ENCODE results near the gene EIPR1.

EIPR1 gene

DNA sequence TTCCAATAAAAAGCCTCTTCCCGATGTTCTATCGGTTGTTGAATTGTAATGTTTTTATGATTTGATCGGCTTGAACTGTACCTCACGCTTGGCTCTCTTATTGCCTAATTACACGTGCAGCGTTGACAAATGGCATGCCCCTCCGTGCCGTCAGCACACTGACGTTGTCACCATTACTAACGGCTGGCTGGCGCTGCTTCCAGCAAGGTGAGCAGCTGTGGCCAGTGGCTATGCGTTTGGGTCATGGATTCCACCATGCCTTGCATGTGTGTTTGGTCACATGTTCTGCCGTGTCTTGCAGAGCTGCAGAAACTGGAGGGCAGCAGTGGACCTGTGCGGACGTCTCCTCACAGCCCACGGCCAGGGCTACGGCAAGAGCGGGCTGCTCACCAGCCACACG is 44.0 kb upstream of the EIPR1 start:
- no peak for TF ChIP-seq ZFX (IDR thresholded peaks at IDR 0.05)
- TF ChIP-seq, protein P1, sequence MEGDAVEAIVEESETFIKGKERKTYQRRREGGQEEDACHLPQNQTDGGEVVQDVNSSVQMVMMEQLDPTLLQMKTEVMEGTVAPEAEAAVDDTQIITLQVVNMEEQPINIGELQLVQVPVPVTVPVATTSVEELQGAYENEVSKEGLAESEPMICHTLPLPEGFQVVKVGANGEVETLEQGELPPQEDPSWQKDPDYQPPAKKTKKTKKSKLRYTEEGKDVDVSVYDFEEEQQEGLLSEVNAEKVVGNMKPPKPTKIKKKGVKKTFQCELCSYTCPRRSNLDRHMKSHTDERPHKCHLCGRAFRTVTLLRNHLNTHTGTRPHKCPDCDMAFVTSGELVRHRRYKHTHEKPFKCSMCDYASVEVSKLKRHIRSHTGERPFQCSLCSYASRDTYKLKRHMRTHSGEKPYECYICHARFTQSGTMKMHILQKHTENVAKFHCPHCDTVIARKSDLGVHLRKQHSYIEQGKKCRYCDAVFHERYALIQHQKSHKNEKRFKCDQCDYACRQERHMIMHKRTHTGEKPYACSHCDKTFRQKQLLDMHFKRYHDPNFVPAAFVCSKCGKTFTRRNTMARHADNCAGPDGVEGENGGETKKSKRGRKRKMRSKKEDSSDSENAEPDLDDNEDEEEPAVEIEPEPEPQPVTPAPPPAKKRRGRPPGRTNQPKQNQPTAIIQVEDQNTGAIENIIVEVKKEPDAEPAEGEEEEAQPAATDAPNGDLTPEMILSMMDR (conservative IDR thresholded peaks at IDR 0.05) = no peak
- H3K27ac ChIP-seq = no peak overlapping the region

DNA sequence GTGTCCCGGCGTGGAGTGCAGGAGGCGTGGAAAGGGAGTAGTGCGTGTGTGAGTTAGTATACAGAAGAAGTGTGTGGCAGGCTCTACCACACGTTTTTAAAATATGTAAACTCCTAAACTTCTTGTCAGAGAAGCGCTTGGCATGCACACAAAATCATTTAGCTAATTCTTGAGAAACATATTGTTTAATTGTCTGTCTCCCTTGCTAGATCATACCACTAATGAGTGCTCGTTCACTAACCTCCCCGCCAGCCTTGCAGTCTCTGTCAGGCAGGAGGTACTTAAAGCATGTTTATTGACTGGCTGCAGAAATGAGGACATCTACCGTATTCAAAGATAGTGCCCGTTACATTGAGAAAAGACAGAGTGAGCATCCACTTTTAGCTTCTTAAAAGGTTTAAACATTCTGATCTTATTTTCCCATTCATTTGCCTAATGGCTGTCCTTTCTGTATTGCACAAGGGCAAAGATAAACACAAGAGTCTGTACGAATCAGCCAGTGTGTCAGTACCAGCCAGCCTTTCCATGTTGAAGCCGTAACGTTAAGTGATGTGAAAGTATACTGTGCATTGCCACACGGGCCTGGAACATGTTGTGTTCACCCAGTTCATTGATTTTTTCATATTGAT is 43.3 kb upstream of the EIPR1 start:
- H3K27ac ChIP-seq = no peak overlapping the region

DNA sequence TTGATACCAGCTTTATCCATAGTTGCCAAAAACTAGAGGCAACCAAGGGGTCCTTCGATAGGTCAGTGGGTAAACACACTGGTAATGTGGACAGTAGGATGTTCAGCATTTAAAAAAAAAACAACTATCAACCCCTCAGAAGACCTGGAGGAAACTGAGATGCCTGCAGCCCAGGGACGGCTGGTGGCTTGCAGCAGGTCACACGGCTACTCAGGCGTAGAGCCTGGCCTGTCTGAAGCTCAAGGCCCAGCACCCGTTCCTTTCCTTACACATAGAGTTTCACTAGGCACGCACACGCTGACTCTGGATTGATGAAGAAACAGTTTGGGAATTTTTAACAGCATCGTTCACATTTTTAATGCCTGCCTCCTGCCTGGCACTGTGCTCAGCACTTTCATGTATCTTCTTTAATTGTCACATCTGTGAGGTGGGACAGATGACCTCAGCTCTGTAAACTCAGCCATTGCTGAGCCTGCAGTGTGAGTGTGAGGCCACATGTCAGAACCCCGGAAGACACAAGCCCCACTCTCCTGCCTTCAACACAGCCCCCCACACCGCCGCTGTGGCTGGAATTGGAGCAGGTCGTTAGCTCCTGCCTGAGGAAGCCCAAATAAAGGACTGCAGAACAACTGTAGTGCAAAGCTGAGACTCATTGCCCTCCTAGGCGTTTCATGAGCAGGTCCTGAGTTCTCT is 42.6 kb upstream of the EIPR1 start:
- no peak overlapping the region for H3K27ac ChIP-seq
- TF ChIP-seq, protein P1 (conservative IDR thresholded peaks at IDR 0.05) = no peak
- no peak for TF ChIP-seq ZFX (IDR thresholded peaks at IDR 0.05)

More for the DNA sequence above, 43.3 kb upstream of the EIPR1 start:
- TF ChIP-seq ZFX (IDR thresholded peaks at IDR 0.05) = no peak
- TF ChIP-seq, protein P1 (conservative IDR thresholded peaks at IDR 0.05) = no peak

- no peak for TF ChIP-seq ZFX (IDR thresholded peaks at IDR 0.05)
- TF ChIP-seq, protein P1 (conservative IDR thresholded peaks at IDR 0.05) = no peak
- H3K27ac ChIP-seq = no peak overlapping the region
Observed at GRCh38 chr2:3418766-3419404, 41.3 kb upstream of the EIPR1 start.

DNA sequence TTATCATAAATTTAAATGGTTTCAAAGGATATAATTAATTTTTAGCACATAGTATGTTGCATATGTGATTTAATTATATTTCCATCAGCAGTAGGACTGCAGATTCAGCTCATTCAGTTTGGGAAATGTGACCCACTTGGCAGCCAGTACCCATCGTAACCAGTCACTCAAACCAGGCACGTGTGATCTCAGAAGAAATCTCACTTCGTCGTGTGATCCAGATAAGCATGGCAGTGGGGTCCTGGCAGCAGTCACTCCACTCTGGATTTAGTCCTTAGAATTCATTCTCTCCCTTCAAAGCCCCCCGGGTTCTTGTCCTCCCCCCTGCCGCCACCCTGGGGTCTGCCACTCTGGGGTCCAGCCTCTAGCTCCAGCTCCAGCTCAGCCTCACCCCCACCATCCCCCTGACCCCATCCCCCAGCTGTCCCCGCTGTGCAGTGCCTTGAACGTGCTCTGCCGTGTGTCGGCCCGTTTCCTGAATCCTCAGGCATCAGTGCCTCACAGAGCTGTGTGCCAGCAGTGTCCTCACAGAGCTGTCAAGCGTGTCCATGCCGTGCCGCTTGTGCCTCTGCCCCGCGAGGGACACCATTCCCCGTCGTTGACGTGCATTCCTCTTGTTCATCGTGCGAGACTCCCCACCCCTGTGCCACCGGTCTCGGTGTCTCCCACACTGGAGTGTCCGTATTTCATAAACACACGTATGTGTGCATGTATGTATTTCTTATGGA is 36.7 kb upstream of the EIPR1 start:
- no peak overlapping the region for H3K27ac ChIP-seq
- TF ChIP-seq ZFX (IDR thresholded peaks at IDR 0.05) = no peak
- TF ChIP-seq, protein P1 (conservative IDR thresholded peaks at IDR 0.05) = no peak

DNA sequence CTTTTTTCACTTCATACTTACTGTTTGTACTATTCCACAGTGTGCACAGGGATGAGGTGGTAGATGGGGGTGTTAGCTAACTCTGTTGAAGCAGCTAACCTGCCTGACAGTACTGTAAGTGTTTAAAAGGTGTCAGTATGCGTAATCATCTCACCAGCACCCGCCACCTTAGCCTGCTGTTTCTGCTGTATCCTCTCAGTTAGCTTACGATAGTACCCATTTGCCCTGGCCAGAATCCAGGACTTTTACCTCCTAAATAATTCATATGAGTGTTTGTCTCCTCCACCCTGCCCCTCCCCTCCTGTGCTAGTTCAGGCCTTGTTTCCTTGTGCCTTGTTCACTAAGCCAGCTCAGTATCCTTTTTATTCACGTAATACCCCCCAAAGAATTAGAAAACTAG is 36.1 kb upstream of the EIPR1 start:
- TF ChIP-seq, protein P1 (conservative IDR thresholded peaks at IDR 0.05) = no peak
- no peak for TF ChIP-seq ZFX (IDR thresholded peaks at IDR 0.05)
- H3K27ac ChIP-seq = no peak overlapping the region
